Ishikawa (cell line): ENCODE results near the gene TNRC6B.

Source experiments
- CEBPB ChIP-seq: IDR thresholded peaks from 2 replicates; pipeline ENCODE4 v1.6.1; 2012
- CREB1 ChIP-seq: IDR thresholded peaks from 2 replicates; pipeline ENCODE4 v1.6.1; 2012; ENCODE audit warnings: low read depth
- EGR1 ChIP-seq: IDR thresholded peaks from 2 replicates; pipeline ENCODE4 v1.6.1; 2012
- FOXM1 ChIP-seq: IDR thresholded peaks from 2 replicates; pipeline ENCODE4 v1.6.1; 2012; ENCODE audit warnings: low read depth, borderline replicate concordance
- RAD21 ChIP-seq: IDR thresholded peaks from 2 replicates; pipeline ENCODE4 v1.6.1; 2012; ENCODE audit warnings: low read depth
- REST ChIP-seq: IDR thresholded peaks from 2 replicates; pipeline ENCODE4 v1.6.1; 2012; ENCODE audit warnings: low read depth, mild to moderate bottlenecking
- TAF1 ChIP-seq: IDR thresholded peaks from 2 replicates; pipeline ENCODE4 v1.6.1; 2012; ENCODE audit warnings: low read depth, mild to moderate bottlenecking
- TCF12 ChIP-seq: IDR thresholded peaks from 2 replicates; pipeline ENCODE4 v1.6.1; 2012; ENCODE audit warnings: low read depth
- USF1 ChIP-seq: IDR thresholded peaks from 2 replicates; pipeline ENCODE4 v1.6.1; 2012
- YY1 ChIP-seq: IDR thresholded peaks from 2 replicates; pipeline ENCODE4 v1.6.1; 2012; ENCODE audit warnings: low read depth

- no peak for TF ChIP-seq YY1
- no peak for TF ChIP-seq RAD21
- TF ChIP-seq FOXM1 = no peak
- no peak for TF ChIP-seq CEBPB
- no peak for TF ChIP-seq USF1
- no peak for TF ChIP-seq REST
- no peak for TF ChIP-seq EGR1
- no peak for TF ChIP-seq TCF12
- no peak for TF ChIP-seq TAF1
- no peak for TF ChIP-seq CREB1
Measured at GRCh38 chr22:40211476-40212054, 33.8 kb downstream of the TNRC6B start.
